T-cell (primary cell): Measurements from ENCODE around the gene MTCH2. TPM values are rescaled to one million over a fixed set of nuclear protein-coding genes. Genes with fewer than 3 reads are reported as not detected.

Source experiments
- ATAC-seq, 4 experiments: fragments of 200-7000 bp in 3 of 4; fragments of 150-1000 bp in 1 of 4; cut with Tn5 transposase; replicated peaks in 1 of 4; 1 replicate in 3 of 4; 2 replicates in 1 of 4; pipeline ENCODE4 v1.10.0; 2021; ENCODE audit warnings: moderate library complexity in 3 of 4, mild to moderate bottlenecking in 2 of 4, moderate number of reproducible peaks in 1 of 4
- CTCF ChIA-PET, 2 donors: fragments of 300-600 bp; sonication (Branson Sonifier 250); formaldehyde crosslinking; loops; one replicate each; lab custom pipeline; 2022; ENCODE audit warnings: antibody characterized with exemption in 2 of 2; lab: Charles Lee
- POLR2A ChIA-PET, 2 donors: fragments of 300-600 bp; sonication (Branson Sonifier 250); formaldehyde crosslinking; loops; one replicate each; lab custom pipeline; 2022; ENCODE audit warnings: antibody characterized with exemption in 2 of 2; lab: Charles Lee
- DNase-seq, 35 experiments: peaks; one replicate each; pipeline versions ENCODE4 v3.0.0 to v3.0.0-alpha.2; 2013 to 2023
- H3K27ac ChIP-seq: one replicate; pipeline ENCODE4 v1.5.1; 2013; ENCODE audit warnings: low read length
- H3K27me3 ChIP-seq, 2 experiments: replicated peaks in 1 of 2; 1 replicate in 1 of 2; 2 replicates in 1 of 2; pipeline versions ENCODE4 v1.6.1 to v1.7.0; 2013; ENCODE audit warnings: low read length in 1 of 2, mixed read lengths in 1 of 2; ENCODE audit not compliant: control insufficient read depth in 2 of 2, insufficient read depth in 2 of 2; ENCODE audit errors: extremely low read depth in 1 of 2
- H3K36me3 ChIP-seq, 2 donors: 1 replicate in 1 of 2; 2 replicates in 1 of 2; pipeline versions ENCODE4 v1.6.1 to v1.7.0; 2013; ENCODE audit warnings: low read length in 1 of 2; ENCODE audit not compliant: control insufficient read depth in 2 of 2, insufficient read depth in 1 of 2; ENCODE audit errors: extremely low read depth in 1 of 2
- H3K4me1 ChIP-seq, 2 experiments: 1 replicate in 1 of 2; 2 replicates in 1 of 2; pipeline versions ENCODE4 v1.6.1 to v1.7.0; 2013; ENCODE audit warnings: low read length in 2 of 2, mixed read lengths in 1 of 2; ENCODE audit not compliant: insufficient read depth in 2 of 2, control insufficient read depth in 1 of 2; ENCODE audit errors: extremely low read depth in 1 of 2
- H3K4me3 ChIP-seq, 2 donors: 1 replicate in 1 of 2; 2 replicates in 1 of 2; pipeline versions ENCODE4 v1.5.1 to v1.7.0; 2013; ENCODE audit warnings: mild to moderate bottlenecking in 2 of 2, low read length in 1 of 2, moderate library complexity in 1 of 2; ENCODE audit not compliant: control insufficient read depth in 1 of 2; ENCODE audit errors: extremely low read depth in 1 of 2
- H3K9me3 ChIP-seq: 2 replicates; pipeline ENCODE4 v1.7.0; 2013
- H3K27ac Mint-ChIP-seq, 2 donors: one replicate each; pipeline ENCODE4 v1.8.0; 2020 to 2021; ENCODE audit warnings: mild to moderate bottlenecking in 2 of 2, mixed read lengths in 2 of 2
- H3K27me3 Mint-ChIP-seq, 2 donors: one replicate each; pipeline ENCODE4 v1.8.0; 2021 to 2022; ENCODE audit warnings: mixed read lengths in 2 of 2
- H3K36me3 Mint-ChIP-seq: one replicate; pipeline ENCODE4 v1.8.0; 2021; ENCODE audit warnings: mixed read lengths
- H3K4me1 Mint-ChIP-seq, 3 donors: one replicate each; pipeline ENCODE4 v1.8.0; 2020 to 2022; ENCODE audit warnings: mixed read lengths in 3 of 3, mild to moderate bottlenecking in 1 of 3
- H3K4me3 Mint-ChIP-seq, 3 donors: one replicate each; pipeline ENCODE4 v1.8.0; 2020 to 2022; ENCODE audit warnings: mild to moderate bottlenecking in 3 of 3, mixed read lengths in 3 of 3, moderate library complexity in 3 of 3
- H3K9me3 Mint-ChIP-seq, 3 donors: one replicate each; pipeline ENCODE4 v1.8.0; 2020 to 2022; ENCODE audit warnings: mixed read lengths in 3 of 3
- WGBS: methylation state at CpG from one replicate; pipeline ENCODE4 v1.1.5; 2013; ENCODE audit warnings: missing lambda C conversion rate; ENCODE audit not compliant: insufficient coverage; 5-methylcytosine and 5-hydroxymethylcytosine counted together
- total RNA-seq, 35 experiments: library from RNA in 6 of 35; stranded (reverse) in 6 of 35; fragments of 120-200 nt in 1 of 35; gene quantifications; one replicate each; pipeline versions ENCODE4 v1.2.1 to v1.2.4 and lab custom pipeline; 2013 to 2026

MTCH2 gene
- total RNA-seq, 5 donors from 2014 or later (not counting 1 experiment from before 2014, with no cell fraction given): 20.4 to 32.1 (median 26.7) TPM

DNA sequence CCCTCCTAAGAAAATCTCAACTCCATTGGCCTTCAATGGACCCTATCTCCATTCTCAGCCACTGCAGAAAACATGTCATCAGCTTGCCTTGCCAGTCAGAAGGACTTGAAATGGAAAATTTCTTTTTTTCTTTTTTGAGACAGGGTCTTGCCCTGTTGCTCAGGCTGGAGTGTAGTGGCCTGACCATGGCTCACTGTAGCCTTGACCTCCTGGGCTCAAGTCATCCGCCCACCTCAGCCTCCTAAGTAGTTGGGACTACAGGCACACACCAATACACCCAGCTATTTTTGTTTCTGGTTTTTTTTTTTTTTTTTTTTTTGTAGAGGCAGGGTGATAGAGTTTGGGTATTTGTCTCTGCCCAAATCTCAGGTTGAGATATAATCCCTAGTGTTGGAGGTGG lies 43.8 kb upstream of the MTCH2 start:
- no peak overlapping the region for H3K27ac ChIP-seq
- H3K4me1 Mint-ChIP-seq: no peaks in the 10 kb centered on the region
- H3K9me3 Mint-ChIP-seq: no peaks in the 10 kb centered on the region
- no peak overlapping the region for H3K27ac Mint-ChIP-seq
- H3K36me3 ChIP-seq: no peaks in the 10 kb centered on the region
- ChIA-PET POLR2A (interaction anchor here in 1 of 2 donors (0.6 kb wide), 1 partner anchor 107 kb away, joined by 7 read pairs; no protein-coding TSS in a partner anchor), CTCF (interaction anchor here in 1 of 2 donors (0.7 kb wide), 1 partner anchor 10 kb away, joined by 6 read pairs; no protein-coding TSS in a partner anchor)
- H3K4me1 ChIP-seq: no peaks in the 10 kb centered on the region
- no peak for DNase-seq
- no peak overlapping the region for H3K4me3 Mint-ChIP-seq
- H3K27me3 ChIP-seq: no peaks in the 10 kb centered on the region
- ATAC-seq: no peak
- no peaks in the 10 kb centered on the region for H3K36me3 Mint-ChIP-seq
- WGBS: no CpG with 5 or more reads among the region's 1 CpG
- no peaks in the 10 kb centered on the region for H3K9me3 ChIP-seq
- no peak overlapping the region for H3K4me3 ChIP-seq
- no peaks in the 10 kb centered on the region for H3K27me3 Mint-ChIP-seq

DNA sequence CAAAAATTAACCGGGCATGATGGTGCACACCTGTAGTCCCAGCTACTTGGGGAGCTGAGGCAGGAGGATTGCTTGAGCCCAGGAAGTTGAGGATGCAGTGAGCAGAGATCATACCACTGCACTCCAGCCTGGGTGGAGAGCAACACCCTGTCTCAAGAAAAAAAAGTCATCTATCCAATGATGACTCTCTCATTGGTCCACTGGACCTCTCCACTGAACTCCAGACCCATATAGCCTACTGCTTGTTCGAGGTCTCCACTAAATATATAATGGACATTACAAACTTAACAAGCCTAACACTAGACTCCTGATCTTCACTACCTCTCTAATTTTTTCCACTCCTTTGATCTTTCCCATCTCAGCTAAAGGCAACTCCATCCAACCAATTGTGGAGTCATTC lies 33.5 kb upstream of the MTCH2 start:
- POLR2A ChIA-PET: interaction anchor here in 1 of 2 donors (0.5 kb wide), 1 partner anchor 222 kb away, joined by 3 read pairs; no protein-coding TSS in a partner anchor
- H3K36me3 ChIP-seq: no peaks in the 10 kb centered on the region
- no peaks in the 10 kb centered on the region for H3K36me3 Mint-ChIP-seq
- no peaks in the 10 kb centered on the region for H3K9me3 ChIP-seq
- H3K4me1 ChIP-seq: no peaks in the 10 kb centered on the region
- H3K4me3 Mint-ChIP-seq: no peak overlapping the region
- H3K27me3 Mint-ChIP-seq: no peaks in the 10 kb centered on the region
- no peaks in the 10 kb centered on the region for H3K4me1 Mint-ChIP-seq
- H3K27ac ChIP-seq: no peak overlapping the region
- no peak overlapping the region for H3K27ac Mint-ChIP-seq
- H3K4me3 ChIP-seq: no peak overlapping the region
- peaks cover 0 to 3% of the 10 kb centered on the region in 2 experiments for H3K27me3 ChIP-seq
- WGBS: 45% methylated on average over 1 of the region's 2 CpGs
- no peaks in the 10 kb centered on the region for H3K9me3 Mint-ChIP-seq
- CTCF ChIA-PET: interaction anchor here in 1 of 2 donors (0.7 kb wide), 1 partner anchor 34 kb away, joined by 6 read pairs; no protein-coding TSS in a partner anchor
- ATAC-seq (no peak), DNase-seq (no peak)

- Mint-ChIP-seq H3K36me3 (no peaks in the 10 kb centered on the region), H3K27ac (no peak overlapping the region), H3K4me1 (no peaks in the 10 kb centered on the region), H3K4me3 (no peak overlapping the region), H3K9me3 (no peaks in the 10 kb centered on the region), H3K27me3 (no peaks in the 10 kb centered on the region)
- no peak for DNase-seq
- WGBS: 100% methylated on average over 3 of the region's 5 CpGs
- Histone ChIP-seq H3K4me1 (no peaks in the 10 kb centered on the region), H3K27ac (no peak overlapping the region), H3K36me3 (no peaks in the 10 kb centered on the region), H3K4me3 (no peak overlapping the region), H3K27me3 (no peaks in the 10 kb centered on the region), H3K9me3 (no peaks in the 10 kb centered on the region)
- CTCF ChIA-PET: interaction anchor here in 1 of 2 donors (0.5 kb wide), 1 partner anchor 58 kb away, joined by 4 read pairs; no protein-coding TSS in a partner anchor
- POLR2A ChIA-PET: no interaction called here
- no peak for ATAC-seq
Observed at GRCh38 chr11:47672283-47672730, 29.9 kb upstream of the MTCH2 start.

DNA sequence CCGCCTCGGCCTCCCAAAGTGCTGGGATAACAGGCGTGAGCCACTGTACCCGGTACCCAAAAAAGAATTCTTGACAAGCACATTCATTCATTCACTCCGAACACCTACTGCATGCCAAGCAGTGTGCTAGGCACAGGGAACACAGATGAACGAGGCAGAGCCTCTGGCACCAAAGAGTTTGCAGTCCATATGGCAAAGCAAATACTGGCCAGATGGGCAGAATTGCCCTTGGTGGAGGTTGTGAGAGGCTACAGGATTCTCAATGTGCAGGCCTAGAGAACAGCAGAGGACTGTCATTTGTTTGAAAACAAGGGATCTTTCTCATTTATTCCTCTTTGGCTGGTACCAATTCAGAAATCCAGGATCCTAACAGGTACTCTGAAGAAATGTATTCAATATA lies 27.5 kb upstream of the MTCH2 start:
- ATAC-seq: no peak
- POLR2A ChIA-PET: no interaction called here
- CTCF ChIA-PET: no interaction called here

DNA sequence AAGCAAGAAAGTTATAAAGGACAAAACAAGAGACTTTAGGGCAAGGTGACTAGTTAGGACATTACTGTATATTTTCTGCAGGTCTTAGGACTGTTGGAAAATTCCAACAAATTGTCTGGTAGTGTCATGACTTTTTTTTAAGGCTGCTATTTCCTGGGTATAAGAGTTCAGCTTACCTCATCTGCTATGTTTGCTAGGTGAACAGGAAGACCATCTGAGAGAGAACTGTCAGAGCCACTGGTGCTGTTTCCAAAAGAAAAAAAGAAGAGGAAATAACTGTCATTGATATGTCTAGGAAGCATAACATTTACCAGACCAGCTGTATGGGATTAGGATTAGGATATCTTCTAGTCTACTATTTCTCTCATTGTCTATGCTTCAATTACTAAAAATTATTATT lies 26.3 kb upstream of the MTCH2 start:
- H3K4me1 Mint-ChIP-seq: no peaks in the 10 kb centered on the region
- Histone ChIP-seq H3K27ac (no peak overlapping the region), H3K27me3 (no peaks in the 10 kb centered on the region), H3K36me3 (no peaks in the 10 kb centered on the region), H3K4me3 (no peak overlapping the region), H3K4me1 (no peaks in the 10 kb centered on the region), H3K9me3 (no peaks in the 10 kb centered on the region)
- no peaks in the 10 kb centered on the region for H3K36me3 Mint-ChIP-seq
- no peaks in the 10 kb centered on the region for H3K9me3 Mint-ChIP-seq
- POLR2A ChIA-PET: no interaction called here
- no peak overlapping the region for H3K27ac Mint-ChIP-seq
- no peak overlapping the region for H3K4me3 Mint-ChIP-seq
- ATAC-seq (no peak), DNase-seq (no peak)
- CTCF ChIA-PET: no interaction called here
- H3K27me3 Mint-ChIP-seq: no peaks in the 10 kb centered on the region

More for the DNA sequence above, 27.5 kb upstream of the MTCH2 start:
- Mint-ChIP-seq H3K36me3 (no peaks in the 10 kb centered on the region), H3K9me3 (no peaks in the 10 kb centered on the region), H3K27ac (no peak overlapping the region), H3K4me1 (no peaks in the 10 kb centered on the region), H3K27me3 (no peaks in the 10 kb centered on the region), H3K4me3 (no peak overlapping the region)
- no peak overlapping the region for H3K27ac ChIP-seq
- H3K4me1 ChIP-seq: no peaks in the 10 kb centered on the region
- H3K4me3 ChIP-seq: no peak overlapping the region
- H3K9me3 ChIP-seq: no peaks in the 10 kb centered on the region
- no peak for DNase-seq
- H3K36me3 ChIP-seq: no peaks in the 10 kb centered on the region
- 95% methylated on average over 4 of the region's 6 CpGs for WGBS
- no peaks in the 10 kb centered on the region for H3K27me3 ChIP-seq

GRCh38 chr11:47667555-47667954 lies 25.2 kb upstream of the MTCH2 start:
- Histone ChIP-seq H3K4me3 (no peak overlapping the region), H3K4me1 (no peaks in the 10 kb centered on the region), H3K36me3 (no peaks in the 10 kb centered on the region), H3K27ac (no peak overlapping the region), H3K27me3 (no peaks in the 10 kb centered on the region), H3K9me3 (no peaks in the 10 kb centered on the region)
- POLR2A ChIA-PET: no interaction called here
- peaks cover 0 to 3% (median 0%) of the 10 kb centered on the region in 3 donors for H3K4me1 Mint-ChIP-seq
- ATAC-seq (no peak), DNase-seq (no peak)
- H3K36me3 Mint-ChIP-seq: no peaks in the 10 kb centered on the region
- no peaks in the 10 kb centered on the region for H3K9me3 Mint-ChIP-seq
- H3K27me3 Mint-ChIP-seq: no peaks in the 10 kb centered on the region
- 86% methylated on average over 1 of the region's 2 CpGs for WGBS
- CTCF ChIA-PET: no interaction called here
- H3K4me3 Mint-ChIP-seq: no peak overlapping the region
- no peak overlapping the region for H3K27ac Mint-ChIP-seq

DNA sequence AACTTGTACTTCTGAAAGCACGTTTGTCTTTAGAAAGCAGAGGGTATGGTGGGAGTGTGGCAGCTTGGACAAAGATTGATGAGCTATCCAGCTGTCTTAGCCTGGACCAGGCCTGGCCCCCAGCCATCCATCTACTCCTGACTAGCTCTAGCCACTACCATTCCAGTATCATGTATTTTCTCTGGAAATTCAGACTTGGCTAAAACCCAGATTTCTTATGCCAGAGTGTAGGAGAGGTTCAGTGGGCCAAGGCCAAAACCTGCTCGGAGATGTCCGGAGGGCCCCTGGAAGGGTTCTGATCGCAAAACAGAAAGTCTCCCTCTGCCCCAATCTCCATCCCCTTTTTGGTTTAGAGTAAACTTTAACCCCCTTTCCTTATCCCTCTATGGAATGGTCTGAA lies 24.8 kb upstream of the MTCH2 start:
- Mint-ChIP-seq H3K27me3 (no peaks in the 10 kb centered on the region), H3K4me3 (no peak overlapping the region), H3K27ac (no peak overlapping the region), H3K9me3 (no peaks in the 10 kb centered on the region), H3K36me3 (no peaks in the 10 kb centered on the region), H3K4me1 (peaks cover 0 to 3% (median 0%) of the 10 kb centered on the region in 3 donors)
- H3K27ac ChIP-seq: no peak overlapping the region
- no CpG with 5 or more reads among the region's 4 CpGs for WGBS
- H3K4me3 ChIP-seq: no peak overlapping the region
- DNase-seq (no peak), ATAC-seq (no peak)
- H3K9me3 ChIP-seq: no peaks in the 10 kb centered on the region
- H3K36me3 ChIP-seq: no peaks in the 10 kb centered on the region
- no peaks in the 10 kb centered on the region for H3K27me3 ChIP-seq
- ChIA-PET CTCF (no interaction called here), POLR2A (no interaction called here)
- H3K4me1 ChIP-seq: no peaks in the 10 kb centered on the region
